ES-I3 (cell line): ENCODE measurements around the gene SUN3.
"Not testable (repeated sequence)": the region's sequence is repeated elsewhere in the genome, so short reads cannot be mapped to it uniquely, and the experiment has no call there.

Experiments used
- H3K36me3 ChIP-seq: 2 replicates; pipeline ENCODE4 v1.6.1; 2013; ENCODE audit warnings: mild to moderate bottlenecking, low read length, control low read depth, moderate library complexity; ENCODE audit not compliant: insufficient read depth
- H3K4me1 ChIP-seq: 2 replicates; pipeline ENCODE4 v1.6.1; 2013; ENCODE audit warnings: mild to moderate bottlenecking, control low read depth, low read length; ENCODE audit not compliant: insufficient read depth
- H3K9ac ChIP-seq: 2 replicates; pipeline ENCODE4 v1.6.1; 2013; ENCODE audit warnings: low read depth, mild to moderate bottlenecking, low read length, moderate library complexity
- H3K9me3 ChIP-seq: 2 replicates; pipeline ENCODE4 v1.6.1; 2013; ENCODE audit warnings: mild to moderate bottlenecking, low read length, moderate library complexity; ENCODE audit not compliant: control insufficient read depth, insufficient read depth

SUN3 gene

DNA sequence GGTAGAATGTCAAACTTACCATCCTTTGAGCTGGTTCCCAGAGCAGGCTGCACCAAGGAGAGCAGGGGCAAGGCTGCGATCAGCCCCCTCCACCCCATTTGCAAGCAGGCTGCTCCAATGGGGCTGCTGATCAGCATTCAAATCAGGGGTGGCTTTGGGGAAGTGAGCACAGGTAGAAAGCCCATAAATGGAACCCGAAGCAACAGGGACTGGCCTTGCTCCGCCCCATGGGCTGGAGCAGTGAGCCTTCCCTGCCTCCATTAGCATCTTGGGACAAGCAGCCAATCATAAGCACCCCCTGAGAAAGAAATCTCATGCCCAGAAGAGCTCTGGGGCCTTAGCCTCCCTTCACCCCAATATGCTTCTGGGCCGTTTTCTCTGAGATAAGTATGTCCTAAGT is 76.7 kb downstream of the SUN3 start:
- H3K9me3 ChIP-seq: no peaks in the 10 kb centered on the region
- H3K36me3 ChIP-seq: peaks cover 8% of the 10 kb centered on the region
- no peak overlapping the region for H3K9ac ChIP-seq
- peaks cover 11% of the 10 kb centered on the region for H3K4me1 ChIP-seq

DNA sequence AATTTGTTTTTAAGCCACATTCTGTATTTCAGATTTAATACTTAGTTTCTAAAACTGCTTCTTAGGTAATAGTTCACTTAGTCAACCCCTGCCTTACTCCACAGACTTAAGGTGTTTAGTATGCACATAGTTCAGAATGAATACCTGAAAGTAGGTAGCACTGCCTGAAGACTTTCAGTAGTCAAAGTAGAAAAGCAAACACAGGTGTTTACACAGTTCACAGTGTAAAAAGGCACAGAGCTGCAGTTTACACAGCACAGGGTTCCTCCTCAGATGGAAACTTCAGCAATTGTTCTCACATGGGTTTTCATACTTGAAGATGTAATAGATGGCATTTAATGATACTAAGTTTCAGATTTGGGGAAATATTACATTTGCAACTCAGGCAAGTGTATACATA is 77.5 kb downstream of the SUN3 start:
- Histone ChIP-seq H3K4me1 (peaks cover 11% of the 10 kb centered on the region), H3K9ac (no peak overlapping the region), H3K9me3 (no peaks in the 10 kb centered on the region), H3K36me3 (peaks cover 8% of the 10 kb centered on the region)

DNA sequence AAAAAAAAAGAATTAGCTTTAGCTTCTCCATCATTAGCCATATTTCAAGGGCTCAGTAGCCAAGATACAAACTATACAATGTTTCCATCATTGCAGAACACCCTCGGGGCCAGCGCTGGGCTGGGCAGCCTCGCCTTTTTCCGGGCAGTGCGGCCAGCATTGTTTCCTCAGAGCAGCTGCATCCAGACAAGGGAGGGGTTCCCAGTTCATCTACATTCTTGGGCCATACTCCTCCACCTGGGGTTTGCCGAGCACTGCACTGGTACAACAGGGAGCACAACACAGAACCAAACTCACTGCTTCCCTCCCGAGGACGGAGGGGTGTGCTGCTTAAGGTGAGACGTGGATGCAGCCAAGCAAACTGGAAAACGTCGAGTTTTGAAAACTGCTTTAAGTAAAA is 78.2 kb downstream of the SUN3 start:
- no peaks in the 10 kb centered on the region for H3K9me3 ChIP-seq
- peaks cover 6% of the 10 kb centered on the region for H3K36me3 ChIP-seq
- no peak overlapping the region for H3K9ac ChIP-seq
- peaks cover 13% of the 10 kb centered on the region for H3K4me1 ChIP-seq

- no peaks in the 10 kb centered on the region for H3K9me3 ChIP-seq
- peaks cover 16% of the 10 kb centered on the region for H3K4me1 ChIP-seq
- H3K9ac ChIP-seq: no peak overlapping the region
- peaks cover 6% of the 10 kb centered on the region for H3K36me3 ChIP-seq
Measured at GRCh38 chr7:47949703-47950102, 79.2 kb downstream of the SUN3 start.

- no peaks in the 10 kb centered on the region for H3K9me3 ChIP-seq
- no peaks in the 10 kb centered on the region for H3K36me3 ChIP-seq
- no peak within 1 kb of the TSS for H3K9ac ChIP-seq
- H3K4me1 ChIP-seq: peaks cover 16% of the 10 kb centered on the region
Measured at GRCh38 chr7:47948141-47948790, 80.6 kb downstream of the SUN3 start, which contains the start of gene PKD1L1. PKD1L1 (minus strand) TSS chr7:47948466; CDS start chr7:47948440, 26 bp downstream.

DNA sequence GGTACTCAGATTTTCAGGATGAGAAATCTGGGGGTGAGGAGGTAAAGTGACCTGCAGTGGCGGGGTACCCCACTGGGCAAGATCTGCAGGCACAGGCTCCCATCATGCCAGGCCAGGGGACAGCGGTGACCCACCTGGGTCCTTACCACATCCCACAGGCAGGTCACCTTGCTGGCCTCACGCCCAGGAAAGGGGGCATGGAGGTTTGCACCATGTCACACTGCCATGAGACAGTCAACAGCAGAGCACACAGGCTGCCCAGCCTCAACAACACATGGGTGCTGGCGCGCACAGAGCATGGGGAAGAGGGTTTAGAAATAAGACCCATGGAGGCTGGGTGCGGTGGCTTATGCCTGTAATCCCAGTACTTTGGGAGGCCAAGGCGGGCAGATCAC is 81.6 kb downstream of the SUN3 start:
- Histone ChIP-seq H3K9me3 (no peaks in the 10 kb centered on the region), H3K4me1 (peaks cover 20% of the 10 kb centered on the region), H3K9ac (no peak overlapping the region), H3K36me3 (no peaks in the 10 kb centered on the region)

DNA sequence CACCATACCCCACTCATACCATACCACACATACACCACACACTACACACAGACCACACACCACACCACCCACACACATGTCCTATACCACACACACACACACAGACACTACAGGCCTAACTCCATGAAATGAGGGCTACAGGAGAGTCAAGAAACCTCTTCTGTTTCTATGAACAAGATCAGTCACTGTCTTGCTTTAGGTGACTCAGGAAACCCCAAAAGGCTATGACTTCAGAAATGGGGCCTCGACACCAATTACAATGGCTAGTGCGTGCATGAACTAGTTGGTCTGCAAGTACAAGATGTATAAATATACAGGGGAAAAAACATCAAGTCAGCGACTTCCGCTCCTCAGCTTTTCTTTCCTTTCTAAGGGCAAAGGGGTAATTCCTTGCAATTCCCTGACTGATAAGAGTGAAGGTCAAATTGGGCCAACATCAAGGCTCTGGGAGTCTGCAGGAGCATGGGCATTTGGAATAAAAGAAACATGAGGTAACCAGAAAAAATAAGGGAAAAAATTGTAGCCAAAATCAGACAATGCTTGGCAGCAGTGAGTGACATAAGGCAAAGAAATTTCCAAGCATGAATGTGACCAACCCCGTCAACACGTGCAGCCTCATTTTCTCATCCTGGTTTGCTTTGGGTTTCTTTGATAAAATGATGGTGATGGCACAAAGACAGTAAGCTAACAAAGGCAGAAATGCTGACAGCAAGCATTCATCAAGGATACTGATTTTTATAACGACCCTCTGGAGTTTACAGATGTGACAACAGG is 82.1 kb downstream of the SUN3 start:
- Histone ChIP-seq H3K9ac (no peak overlapping the region), H3K9me3 (no peaks in the 10 kb centered on the region), H3K36me3 (no peaks in the 10 kb centered on the region), H3K4me1 (peaks cover 20% of the 10 kb centered on the region)

GRCh38 chr7:47945261-47946015 is 83.5 kb downstream of the SUN3 start:
- Histone ChIP-seq H3K9me3 (no peaks in the 10 kb centered on the region), H3K4me1 (peaks cover 22% of the 10 kb centered on the region), H3K9ac (no peak overlapping the region), H3K36me3 (no peaks in the 10 kb centered on the region)

GRCh38 chr7:47944536-47945260 is 84.2 kb downstream of the SUN3 start:
- Histone ChIP-seq H3K4me1 (peaks cover 22% of the 10 kb centered on the region), H3K36me3 (no peaks in the 10 kb centered on the region), H3K9ac (no peak overlapping the region), H3K9me3 (no peaks in the 10 kb centered on the region)

GRCh38 chr7:47943676-47944474 is 85.0 kb downstream of the SUN3 start:
- H3K9me3 ChIP-seq: no peaks in the 10 kb centered on the region
- H3K4me1 ChIP-seq: peaks cover 22% of the 10 kb centered on the region
- H3K36me3 ChIP-seq: no peaks in the 10 kb centered on the region
- no peak overlapping the region for H3K9ac ChIP-seq

- not testable (repeated sequence) for H3K9ac ChIP-seq, H3K36me3 ChIP-seq, H3K9me3 ChIP-seq
- H3K4me1 ChIP-seq: peaks cover 22% of the 10 kb centered on the region
Measured at GRCh38 chr7:47942651-47943050, 86.3 kb downstream of the SUN3 start.

DNA sequence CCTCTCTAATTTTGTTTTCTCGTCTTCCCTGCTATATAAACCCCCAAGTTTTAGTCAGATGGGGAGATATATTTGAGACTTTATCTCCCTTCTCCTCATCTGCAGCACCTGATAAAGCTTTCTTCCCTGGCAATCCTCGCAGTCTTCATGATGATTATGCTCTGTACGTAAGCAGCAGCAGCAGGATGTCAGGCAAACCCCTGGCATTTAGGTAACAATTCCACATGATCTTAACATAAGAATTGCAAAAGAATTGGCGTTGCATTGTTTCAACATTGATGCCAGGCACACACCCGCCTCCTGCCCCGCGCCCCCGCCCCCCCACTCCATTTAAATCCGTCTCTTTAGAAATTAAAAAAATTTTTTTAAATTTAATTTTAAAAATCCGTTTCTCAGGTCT is 86.8 kb downstream of the SUN3 start:
- no peaks in the 10 kb centered on the region for H3K36me3 ChIP-seq
- peaks cover 22% of the 10 kb centered on the region for H3K4me1 ChIP-seq
- H3K9me3 ChIP-seq: no peaks in the 10 kb centered on the region
- no peak overlapping the region for H3K9ac ChIP-seq

DNA sequence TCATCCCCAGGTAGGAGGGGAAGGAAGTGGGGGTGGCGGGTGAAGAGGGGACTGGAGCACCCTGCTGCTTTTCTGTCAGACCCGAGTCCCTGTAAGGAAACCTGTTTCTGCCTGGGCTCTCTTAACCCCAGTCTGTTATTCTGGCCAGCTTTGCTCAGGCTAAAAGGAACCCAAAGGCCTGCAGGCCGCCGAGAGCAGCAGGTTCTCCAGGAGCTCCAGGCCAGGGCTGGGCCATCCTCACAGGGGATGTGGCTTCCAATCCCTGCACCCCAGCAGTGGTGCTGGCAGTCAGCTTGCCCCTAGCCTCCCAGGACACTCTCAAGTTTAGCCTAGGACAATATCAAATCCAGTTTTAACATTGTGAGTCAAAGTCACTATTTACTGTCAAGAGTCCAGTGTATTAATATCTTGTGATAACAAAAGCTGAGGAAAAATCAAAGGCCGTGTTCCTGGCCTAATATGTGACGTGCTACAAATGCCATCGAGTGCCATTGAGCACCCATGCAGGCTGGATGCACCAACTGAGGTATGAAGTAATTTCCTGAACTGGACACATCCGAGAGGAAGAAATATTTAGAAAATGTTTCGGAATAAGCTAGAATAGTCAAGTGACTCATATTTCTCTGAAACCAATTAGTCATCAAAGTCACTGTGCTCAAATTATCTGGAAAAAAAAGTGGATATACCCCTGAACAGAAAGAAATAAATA is 87.6 kb downstream of the SUN3 start:
- Histone ChIP-seq H3K4me1 (peaks cover 22% of the 10 kb centered on the region), H3K9me3 (no peaks in the 10 kb centered on the region), H3K36me3 (no peaks in the 10 kb centered on the region), H3K9ac (no peak overlapping the region)
